HG03575 (cell line): Measurements from ENCODE around the gene MARVELD1.
"Not testable (repeated sequence)": the region's sequence is repeated elsewhere in the genome, so short reads cannot be mapped to it uniquely, and the experiment has no call there.

Source experiments
- ATAC-seq: cut with Tn5 transposase; IDR thresholded peaks from one replicate; pipeline ENCODE4 v1.9.1; 2021; ENCODE audit not compliant: unreplicated experiment, insufficient number of reproducible peaks, low FRiP score; ENCODE audit errors: extremely low read depth

The MARVELD1 gene

DNA sequence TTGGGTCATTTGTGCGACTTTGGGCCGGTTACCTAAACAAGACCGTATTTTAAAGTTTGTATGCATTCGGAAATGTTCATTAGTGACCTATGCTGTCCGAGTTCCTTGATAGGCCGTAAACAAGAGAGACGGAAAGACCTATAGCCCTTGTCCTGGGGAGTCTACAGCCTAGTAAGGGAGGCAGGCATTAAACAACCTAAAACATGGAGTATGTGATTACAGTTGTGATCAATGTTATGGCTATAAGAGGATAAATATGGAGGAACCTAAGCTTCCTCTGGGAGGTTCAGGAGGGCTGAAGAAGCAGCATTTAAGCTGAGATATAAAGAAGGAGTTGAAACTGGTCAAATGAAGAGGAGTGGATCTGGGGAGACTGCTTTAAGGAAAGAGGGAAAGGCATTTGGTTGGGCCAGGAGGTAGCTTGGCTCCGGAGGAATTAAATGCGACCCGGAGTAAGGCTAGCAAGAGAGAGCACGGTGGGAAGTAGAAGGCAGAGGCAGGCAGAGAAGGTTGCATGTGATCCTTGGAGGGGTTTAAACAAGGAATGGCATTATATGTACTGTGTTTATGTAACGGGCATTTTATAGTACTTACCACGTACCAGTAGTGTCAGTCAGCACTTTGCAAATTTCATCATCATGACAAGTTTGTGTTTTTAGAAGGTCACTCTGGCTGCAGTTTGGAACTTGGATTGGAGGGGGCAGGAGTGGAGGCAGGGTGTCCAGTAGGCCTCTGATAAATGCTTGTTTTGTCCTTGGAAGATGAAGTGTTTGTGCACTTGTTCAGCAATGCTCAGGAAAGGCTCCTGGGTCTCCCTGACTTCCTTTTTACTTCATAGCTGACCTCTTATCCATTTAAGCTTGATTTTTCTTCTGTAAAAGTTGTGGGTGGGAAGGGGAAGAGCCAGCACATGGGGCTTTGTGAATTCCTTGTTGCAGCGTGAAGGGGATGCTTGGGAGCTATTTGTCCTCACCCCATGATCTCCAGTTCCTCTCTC, 25.4 kb upstream of the MARVELD1 start:
- ATAC-seq, result no peak

DNA sequence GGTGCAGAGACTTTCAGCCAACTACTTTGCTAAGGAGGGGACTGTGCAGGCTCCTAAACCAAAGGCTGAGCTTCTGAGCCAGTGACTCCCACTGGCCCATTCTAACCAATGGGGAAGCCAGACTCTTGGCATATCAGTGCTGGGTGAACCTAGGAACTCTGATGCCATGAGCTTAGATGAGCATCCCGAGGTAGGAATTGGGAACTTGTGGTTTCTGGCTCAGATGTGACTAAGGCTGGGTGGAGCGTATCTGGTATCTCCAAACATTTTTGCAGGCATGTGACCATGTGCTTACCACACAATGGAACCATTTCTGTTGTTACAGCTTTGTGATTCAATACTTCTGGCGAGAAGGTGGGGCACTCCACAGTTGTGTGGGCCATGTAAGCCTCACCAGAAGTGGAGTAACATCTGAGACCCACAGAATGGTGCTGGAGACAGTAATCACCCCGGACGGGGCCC, 23.9 kb upstream of the MARVELD1 start:
- no peak for ATAC-seq

DNA sequence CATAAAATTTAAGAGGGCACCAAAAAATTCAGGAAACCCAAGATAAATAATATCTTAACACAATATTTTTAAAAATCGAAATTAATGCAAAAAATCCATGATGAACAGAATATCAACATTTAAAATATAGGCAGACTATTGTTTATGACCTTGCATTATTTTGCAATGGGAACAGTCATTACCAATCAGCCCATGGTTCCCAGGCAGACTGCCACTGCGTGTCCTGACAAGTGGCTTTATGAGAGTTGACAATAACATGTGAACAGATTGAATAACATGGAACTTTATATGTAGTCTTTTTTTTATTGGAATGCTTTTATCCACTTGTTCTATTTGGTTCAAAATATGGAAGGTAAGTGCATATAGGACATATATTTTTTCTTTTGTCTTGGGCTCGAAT, 23.4 kb upstream of the MARVELD1 start:
- no peak for ATAC-seq

DNA sequence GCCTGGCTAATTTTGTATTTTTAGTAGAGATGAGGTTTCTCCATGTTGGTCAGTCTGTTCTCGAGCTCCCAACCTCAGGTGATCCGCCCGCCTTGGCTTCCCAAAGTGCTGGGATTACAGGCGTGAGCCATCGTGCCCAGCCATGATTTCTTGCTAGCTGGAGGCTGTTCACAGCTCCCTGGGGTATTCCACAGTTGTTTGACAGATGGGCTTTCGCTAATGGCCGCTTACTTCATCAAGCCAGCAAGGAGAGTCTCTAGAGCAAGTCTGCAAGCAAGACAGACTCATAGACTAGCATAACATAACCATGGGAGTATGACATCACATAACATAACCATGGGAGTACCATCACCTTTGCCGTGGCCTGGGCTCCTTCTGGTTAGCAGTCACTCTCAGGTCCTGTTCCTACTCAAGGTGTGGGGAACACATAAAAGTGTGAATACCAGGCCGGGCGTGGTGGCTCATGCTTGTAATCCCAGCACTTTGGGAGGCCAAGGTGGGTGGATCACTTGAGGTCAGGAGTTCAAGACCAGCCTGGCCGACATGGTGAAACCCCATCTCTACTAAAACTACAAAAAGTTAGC, 15.4 kb upstream of the MARVELD1 start:
- ATAC-seq, result not testable (repeated sequence)

DNA sequence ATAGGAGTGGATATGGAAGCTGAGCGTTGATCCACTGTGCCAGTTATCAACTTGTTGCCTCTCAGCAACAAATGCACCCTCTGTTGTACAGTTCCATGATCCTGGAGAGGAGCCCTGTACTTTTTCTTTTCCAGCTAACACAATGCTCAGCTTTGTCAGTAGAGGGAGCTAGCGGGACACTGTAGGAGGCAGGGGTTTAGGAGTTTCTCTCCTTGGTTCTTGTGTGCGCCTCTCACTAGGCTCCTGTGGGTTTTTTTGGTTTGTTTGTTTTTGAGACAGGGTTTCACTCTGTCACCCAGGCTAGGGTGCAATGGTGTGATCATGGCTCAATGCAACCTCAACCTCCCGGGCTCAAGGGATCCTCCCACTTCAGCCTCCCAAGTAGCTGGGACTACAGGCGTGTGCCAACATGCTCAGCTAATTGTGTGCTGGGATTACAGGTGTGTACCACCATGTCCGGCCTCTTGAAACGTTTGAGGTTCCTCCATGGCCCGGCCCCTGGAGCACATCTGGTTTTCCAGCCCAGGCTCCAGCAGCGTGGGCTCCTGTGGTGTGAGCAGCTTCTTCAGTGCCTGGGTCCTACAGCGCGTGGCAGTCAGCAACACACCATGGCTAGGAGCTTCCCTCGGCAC, 12.0 kb upstream of the MARVELD1 start:
- ATAC-seq, result no peak

DNA sequence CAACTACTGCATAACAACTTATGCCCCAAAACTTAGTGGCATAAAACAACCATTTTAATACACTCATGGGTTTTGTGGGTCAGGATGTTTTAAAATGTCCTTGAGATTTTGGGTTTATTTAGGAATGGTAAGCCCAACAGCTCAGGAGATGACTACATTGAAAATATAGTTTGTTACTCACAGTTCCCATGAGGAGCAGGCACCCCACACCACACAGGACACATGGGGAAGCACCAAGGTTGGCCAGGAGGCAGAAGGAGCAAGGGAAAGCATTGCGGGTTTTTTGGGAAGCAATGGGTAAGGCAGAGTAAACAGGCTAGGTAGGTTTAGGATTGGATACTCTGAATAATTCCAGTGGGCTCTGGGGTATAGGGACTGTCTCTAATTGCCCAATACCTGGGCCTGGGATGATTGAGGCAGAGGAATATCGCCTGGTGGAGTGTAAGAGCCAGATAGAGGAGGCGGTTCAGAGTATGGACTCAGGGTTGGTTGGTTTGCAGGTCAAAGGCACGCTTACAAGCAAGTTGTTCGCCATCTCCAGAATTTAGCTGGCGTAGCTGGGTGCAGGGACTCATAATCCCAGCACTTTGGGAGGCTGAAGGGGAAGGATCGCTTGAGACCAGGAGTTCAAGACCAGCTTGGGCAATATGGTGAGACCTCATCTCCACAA, 10.0 kb upstream of the MARVELD1 start:
- no peak for ATAC-seq

DNA sequence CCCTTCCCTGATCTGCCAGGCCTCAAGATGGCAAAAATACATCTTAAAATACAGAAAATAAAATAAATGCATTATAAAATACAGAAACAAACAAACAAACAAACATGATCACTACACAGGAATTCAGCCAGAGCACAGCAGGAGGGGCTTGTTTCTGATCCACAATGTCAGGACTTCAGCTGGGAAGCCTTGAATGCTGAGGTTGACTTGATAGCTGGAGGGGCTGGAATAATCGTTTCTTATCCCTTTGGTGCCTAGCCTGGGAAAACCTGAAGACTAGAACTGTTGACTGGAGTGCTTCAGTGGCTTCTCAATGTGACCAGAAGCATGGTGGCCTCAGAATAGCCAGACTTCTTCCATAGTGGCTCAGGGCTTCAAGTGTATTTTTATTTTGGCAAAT, 9.2 kb upstream of the MARVELD1 start:
- no peak for ATAC-seq

DNA sequence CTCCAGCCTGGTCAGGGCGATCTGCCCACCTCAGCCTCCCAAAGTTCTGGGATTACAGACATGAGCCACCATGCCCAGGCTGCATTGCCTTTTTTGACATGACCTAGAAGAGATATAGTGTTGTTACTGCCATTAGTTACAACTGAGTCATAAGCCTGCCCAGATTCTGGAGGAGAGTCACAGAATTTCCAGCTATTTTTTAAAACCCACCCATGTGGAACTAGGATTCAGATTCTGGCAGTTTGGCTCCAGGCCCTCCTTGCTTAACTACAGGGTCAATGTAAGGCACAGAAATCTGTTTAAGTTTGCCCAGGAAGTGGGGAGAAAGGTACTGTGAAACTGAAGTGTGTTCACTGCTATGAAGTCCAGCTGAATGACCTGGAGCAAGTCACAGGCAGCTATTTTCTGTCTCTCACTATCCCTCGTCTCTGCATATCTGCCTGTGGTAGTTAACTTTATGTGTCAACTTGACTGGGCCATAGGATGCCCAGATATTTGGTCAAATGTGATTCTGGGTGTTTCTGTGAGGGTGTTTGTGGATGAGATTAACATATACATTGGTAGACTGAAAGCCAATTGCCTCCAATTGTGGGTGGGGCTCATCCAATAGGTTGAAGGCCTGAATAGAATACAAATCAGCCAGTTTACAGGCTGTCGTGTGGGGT, 8.4 kb upstream of the MARVELD1 start:
- ATAC-seq, result no peak

DNA sequence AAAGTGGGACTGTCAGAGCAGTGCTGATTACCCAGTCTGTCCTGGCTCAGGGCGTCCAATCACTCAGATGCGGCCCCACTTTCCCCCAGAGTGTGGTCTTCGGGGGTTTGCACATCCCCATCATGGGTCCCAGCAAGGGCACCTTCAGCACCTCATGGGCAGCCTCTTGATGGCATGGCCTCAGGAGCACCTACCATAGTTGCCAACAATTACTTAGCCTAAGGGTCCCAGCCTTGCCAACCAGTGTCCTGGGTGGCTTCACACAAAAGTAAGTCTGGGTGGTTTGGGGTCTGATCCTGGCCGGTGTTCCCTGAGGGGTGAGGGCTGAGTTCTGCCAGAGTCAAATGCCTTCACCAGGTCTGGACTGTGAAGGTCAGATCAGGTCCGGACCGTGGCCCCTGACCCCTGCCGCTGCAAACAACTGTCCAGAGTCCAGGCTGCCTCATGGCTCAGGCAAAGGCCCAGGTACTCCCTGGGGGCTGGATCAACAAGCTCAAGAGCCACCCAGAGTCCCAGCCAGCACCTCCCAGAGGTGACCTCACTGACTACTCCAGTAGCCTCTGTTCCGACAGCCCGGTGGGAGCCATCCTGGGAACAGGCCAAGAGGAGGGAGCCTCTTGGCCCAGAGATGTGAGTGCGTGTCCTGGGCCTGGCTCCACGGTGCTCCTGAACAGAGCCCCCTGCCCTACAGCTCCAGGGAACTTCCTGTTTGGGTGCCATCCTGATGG, 6.2 kb upstream of the MARVELD1 start:
- ATAC-seq, result no peak

DNA sequence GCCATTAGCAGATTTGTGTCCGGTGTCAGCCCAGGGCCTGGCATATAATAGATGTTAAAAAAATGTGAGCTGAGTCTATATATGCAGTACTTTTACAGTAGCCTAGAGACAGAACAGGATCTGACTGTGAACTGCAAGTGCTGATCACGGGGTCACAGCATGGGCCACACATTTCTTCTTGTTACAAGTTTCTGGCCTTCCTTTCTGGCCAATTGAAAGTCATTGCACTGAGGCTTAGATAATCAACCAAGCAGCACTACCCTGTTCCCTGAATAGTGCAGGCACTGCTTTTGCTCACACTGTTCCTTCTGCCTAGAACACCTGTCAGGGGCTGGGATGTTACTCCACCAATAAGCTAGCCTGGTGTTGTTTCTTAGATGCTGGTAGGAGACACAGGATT, 5.4 kb upstream of the MARVELD1 start:
- no peak for ATAC-seq

DNA sequence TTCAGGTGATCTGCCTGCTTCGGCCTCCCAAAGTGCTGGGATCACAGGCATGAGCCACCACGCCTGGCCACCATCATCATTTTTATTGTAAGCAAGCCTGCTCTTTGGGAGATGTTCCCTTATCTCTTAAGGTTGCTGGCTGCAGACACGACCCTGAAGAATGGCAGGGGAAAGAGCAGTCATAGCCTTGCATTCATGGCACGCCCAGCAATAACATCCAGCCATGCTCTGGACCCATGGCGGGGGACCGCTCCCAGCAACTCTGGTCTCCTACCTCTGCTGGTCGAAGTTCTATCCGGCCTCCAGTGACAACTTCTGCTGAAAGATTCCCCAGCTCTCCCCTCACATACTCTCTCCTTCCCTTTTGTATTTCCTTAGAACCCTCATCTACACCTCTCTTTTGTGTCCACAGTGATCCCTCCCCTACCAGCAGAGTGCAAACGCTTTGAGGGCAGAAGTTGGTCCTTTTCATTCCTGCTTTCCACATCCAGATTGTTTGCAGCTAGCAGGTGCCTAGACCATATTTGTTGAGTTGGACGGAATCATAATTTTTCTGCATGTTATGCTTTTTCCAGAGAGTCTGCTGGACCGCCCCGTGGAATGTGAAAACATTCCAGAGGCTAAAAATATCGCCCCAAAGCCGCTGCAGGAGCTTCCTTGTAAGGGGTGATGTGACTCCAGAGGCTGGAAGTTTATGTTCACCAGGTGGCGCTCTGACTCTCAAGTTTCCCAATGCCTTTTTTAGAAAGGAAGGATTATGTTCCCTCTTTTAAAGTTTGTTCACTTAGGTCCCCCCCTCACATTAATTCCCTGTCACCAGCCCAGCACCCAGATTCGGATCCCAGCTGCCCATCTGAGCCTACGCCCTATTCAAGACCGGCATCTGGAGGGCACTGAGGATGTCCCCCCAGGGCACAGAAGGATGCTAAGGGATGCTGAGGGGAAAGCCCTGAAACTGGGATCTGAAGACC, 4.3 kb upstream of the MARVELD1 start:
- ATAC-seq, result no peak

DNA sequence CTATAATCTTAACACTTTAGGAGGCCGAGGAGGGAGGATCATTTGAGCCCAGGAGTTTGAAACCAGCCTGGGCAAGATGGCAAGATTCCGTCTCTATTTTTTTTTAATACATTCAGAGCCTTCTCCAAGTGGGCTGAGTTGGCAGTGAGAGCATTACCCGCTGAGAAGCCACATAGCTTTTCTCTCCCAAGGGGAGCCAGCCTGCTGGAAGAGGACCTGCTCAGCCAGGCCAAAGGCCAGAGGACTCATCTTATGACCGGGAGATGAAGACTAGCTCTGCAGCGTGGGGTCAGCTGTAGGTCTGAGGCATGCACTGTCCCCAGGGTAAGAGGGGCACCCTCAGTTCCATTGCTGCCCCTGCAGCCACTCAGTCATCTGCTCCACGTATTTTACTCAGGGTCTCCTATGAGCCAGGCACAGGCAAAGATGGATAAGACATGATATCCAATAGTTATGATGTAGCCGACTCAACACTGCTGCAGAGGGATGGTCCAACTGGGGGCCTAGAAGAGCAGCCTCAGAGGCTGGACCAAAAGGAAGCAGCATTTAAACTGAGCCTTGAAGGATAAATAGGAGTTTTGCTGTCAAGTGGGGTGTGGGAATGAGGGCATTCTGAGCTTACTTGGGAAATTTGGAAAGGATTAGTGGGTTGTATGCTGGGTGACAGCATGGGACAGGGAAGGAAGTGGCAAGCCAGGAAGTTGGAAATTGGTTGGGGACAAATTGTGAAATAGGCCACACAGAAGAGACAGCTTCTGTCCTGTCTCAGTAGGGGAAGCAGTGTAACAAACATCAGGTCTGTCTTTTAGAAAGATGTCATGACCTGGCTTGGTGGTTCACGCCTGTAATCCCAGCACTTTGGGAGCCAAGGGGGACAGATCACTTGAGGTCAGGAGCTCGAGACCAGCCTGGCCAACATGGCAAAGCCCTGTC, 1.6 kb upstream of the MARVELD1 start:
- no peak for ATAC-seq

DNA sequence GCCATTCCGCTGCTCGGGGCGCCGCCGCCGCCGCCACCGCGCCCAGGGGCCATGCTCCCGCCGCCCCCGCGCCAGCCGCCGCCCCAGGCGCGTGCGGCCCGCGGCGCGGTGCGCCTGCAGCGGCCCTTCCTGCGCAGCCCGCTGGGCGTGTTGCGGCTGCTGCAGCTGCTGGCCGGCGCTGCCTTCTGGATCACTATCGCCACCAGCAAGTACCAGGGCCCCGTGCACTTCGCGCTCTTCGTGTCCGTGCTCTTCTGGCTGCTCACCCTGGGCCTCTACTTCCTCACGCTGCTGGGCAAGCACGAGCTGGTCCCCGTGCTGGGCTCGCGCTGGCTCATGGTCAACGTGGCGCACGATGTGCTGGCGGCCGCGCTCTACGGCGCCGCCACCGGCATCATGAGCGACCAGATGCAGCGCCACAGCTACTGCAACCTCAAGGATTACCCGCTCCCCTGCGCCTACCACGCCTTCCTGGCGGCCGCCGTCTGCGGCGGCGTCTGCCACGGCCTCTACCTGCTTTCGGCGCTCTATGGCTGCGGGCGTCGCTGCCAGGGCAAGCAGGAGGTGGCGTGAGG, 383 bp downstream of the MARVELD1 start:
- ATAC-seq, result no peak

DNA sequence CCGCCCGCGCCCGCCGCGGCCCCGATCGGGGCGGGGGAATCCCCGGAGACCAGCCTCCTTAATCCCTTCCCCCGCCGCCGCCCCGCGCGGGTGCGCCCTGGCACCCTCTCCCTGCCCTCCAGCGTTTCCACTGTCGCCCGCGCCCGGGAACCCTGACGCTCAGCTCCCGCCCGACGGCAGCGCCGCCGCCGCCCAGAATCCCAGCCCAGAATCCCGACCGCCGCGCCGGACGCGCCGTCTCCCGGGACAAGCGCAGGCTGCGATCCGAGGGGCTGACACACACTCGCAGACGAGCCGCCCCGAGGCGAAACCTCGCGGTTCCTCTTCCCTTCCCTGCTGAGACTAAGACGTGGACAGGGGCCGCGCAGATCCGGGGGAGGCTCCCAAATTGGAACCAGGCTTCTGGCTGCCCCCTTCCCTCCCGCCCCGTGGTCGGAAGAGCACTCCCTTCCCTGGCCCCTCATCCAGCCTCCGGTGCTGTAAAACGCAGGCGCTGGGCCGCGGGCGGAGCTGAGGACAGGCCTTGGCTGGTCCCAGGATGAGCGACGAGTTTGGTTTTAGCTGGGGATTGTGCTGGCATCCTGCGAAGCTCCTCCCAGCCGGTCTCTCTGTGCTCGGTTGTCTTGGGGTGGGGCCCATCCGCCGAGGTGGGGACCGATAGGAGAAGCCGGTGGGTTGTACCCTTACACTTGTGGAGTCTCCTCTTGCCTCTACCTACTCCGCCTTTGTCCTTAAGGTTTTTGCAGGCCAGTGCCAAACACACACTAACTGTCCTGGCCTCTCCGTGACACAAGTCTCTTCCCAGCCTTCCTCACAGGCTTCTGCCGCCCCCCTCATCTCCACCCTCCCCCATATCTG, 1.1 kb downstream of the MARVELD1 start:
- no peak for ATAC-seq

DNA sequence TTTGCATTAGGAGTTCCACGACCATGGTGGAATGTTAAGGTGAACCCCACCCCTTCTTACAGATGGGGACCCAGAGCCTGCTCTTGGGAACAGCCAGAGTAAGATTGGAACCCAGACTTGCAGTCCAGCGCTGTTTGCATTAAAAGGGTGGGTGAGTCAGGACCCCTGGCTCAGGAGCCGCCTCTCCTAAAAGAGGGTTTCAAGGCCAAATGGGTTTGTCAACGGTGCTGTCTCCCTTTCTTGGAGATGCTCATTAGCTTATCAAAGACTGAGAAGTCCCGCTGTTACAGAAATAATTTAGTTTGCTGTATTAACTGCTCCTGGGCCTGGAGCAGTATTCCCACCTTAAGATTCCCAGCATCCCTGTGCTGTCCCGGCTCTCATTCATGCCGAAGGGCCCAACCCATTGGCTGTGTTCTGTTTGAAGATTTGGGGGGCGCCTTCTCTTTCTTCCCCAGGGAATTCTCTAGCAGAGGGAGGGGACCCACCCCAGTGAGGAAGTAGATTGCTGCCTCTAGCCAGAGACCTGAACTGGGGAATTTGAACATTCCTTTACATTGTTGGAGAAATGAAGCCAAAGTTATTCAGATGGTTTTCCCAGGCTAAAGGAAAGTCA, 1.8 kb downstream of the MARVELD1 start:
- ATAC-seq, result no peak
